IPS DF 4.7 (cell line): ENCODE data around the gene UNC13C.

Experiments used
- DNase-seq: peaks from one replicate; pipeline ENCODE4 v3.0.0-alpha.2; 2013; ENCODE audit warnings: low spot score; ENCODE audit errors: extremely low read depth

The UNC13C gene

DNA sequence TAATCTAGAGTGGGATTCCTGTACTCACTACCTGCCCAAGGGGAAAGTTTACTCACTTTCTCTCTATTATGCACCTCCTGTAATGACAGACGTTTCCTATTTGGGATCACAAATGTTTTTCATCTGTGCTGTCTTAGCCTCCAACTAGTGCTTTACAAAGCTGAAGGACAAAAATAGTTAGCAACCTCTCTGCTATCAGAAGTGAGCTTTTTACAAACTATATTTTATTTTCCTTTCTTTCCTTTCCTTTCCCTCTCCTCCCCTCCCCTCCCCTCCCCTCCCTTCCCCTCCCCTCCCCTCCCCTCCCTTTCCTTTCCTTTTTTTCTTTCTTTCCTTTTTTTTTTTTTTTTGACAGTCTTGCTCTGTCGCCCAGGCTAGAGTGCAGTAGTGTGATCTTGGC is 130.8 kb downstream of the UNC13C start:
- no peak for DNase-seq

DNA sequence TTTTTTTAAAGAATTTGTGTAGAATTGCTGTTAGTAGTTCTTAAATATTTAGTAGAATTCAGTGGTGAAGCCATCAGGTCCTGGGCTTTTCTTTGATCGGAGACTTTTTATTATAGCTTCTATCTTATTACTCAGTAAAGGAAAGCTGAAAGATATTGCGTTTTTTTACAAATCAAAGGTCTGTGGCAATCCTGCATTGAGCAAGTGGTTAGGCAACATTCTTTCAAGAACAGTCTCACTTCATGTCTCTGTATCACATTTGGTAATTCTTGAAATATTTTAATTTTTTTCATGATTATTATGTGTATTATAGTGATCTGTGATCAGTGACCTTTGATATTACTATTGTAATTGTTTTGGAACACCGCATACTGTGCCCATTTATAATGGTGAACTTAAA is 140.8 kb downstream of the UNC13C start:
- no peak for DNase-seq

DNA sequence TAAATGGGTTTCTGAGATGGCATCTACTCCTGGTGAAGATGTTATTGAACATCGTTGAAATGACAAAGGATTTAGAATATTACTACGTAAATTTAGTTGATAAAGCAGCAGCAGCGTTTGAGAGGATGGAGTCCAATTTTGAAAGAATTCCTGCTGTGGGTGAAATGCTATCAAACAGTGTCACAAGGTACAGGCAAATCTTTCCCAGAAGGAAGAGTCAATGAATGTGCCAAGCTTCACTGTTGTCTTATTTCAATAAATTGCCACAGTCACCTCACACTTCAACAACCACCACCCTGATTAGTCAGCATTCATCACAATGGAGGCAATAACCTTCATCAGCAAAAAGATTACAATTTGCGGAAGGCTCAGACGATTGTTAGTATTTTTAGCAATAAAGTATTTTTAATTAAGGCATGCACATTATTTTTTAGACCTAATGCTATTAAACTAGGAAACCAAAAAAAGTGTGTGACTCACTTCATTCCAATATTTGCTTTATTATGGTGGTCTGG is 142.8 kb downstream of the UNC13C start:
- DNase-seq: no peak

DNA sequence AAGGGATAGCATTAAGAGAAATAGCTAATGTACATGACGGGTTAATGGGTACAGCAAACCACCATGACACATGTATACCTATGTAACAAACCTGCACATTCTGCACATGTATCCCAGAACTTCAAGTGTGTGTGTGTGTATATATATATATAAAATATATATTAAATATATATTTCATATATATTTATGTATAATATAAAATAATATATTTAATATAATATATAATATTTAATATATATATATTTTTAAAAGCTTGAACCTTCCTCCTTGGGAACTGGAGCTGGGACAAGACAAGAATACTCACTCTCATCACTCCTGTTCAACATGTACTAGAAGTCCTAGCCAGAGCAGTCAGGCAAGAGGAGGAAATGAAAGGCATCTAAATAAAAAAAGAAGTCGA is 149.3 kb downstream of the UNC13C start:
- no peak for DNase-seq

DNA sequence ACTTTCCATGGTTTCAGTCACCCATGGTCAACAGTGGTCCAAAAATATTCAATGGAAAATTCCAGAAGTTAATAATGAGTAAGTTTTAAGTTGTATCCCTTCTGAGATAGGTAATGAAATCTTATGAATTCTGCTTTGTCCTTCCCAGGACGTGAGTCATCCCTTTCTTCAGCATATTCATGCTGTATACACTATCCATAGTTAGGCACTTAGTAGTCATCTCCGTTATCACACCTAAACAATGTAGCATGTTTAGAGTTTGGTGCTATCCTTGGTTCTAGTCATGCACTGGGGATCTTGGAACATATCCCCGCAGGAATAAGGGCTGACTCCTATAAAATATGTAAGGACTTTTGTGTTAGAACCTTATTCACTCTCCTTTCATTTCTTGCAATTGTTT is 153.2 kb downstream of the UNC13C start:
- DNase-seq: no peak

DNA sequence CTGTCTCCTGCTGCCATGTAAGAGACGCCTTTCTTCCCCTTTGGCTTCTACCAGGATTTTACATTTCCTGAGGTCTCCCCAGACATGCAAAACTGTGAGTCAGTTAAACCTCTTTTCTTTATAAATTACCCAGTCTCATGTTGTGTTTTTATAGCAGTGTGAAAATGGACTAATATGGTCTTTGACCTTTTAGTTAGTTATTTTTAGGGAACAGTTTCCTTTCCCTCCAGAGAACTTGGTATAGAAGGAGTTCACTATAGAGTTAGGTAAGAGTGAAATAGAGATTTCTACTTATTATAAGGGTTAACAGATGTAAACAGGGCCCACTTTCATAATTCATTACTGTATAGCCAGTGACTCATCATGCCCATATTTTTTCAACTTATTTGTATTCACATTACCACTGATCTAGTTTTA is 170.9 kb downstream of the UNC13C start:
- no peak for DNase-seq

DNA sequence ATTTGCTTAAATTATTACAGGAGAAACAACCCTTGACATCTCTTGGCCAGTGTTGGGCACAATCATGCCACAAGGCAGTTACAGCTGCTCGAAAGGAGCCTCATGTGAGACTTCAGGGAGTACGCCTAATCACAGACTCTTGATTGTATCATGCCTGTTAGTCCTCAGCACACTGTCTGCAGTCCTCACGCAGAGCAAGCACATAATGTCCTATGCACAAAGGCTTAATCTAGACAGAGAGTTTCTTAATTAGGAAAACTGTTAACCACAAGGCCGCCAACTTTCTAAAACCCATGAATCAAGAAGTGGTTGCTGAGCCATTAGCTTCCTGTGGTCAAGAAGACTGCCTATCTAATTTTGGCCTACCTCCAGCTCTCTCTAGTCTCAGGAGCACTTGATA is 172.0 kb downstream of the UNC13C start:
- no peak for DNase-seq

DNA sequence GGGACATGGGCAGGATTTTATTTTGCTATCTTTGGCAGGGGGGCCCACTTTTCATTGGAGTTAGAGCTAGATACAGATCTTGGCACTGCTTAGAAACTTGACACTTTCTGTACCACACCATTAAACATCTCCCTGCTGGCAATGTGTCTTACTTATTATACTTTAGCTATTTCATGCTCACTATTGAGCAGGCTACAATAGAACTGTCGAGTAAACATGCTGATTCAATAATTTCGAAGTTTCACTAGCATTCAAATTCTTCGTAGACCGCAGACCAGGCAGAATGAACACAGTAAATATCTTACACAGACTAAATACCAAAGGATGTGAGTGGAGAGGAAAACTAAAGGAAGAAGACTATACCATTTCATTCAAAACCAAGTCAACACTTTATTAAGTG is 180.8 kb downstream of the UNC13C start:
- DNase-seq: no peak

DNA sequence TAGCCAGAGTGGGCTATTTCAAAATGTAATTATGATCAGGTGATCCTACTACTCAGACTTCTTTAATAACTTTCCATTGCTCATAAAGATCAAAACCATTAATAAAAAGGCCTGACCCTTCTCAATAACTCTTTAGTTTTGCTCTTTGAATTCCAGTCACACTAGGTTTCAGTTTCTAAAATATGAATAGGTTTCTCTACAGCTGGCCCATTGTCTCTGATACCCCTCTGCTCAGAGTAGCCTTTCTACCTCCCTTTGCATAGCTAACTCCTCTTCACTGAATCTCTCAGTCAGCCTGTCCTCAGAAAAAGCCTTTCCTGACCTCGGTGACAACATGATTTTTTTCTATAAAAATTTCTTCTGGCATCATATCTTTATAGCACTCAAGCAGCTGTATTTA is 209.1 kb downstream of the UNC13C start:
- no peak for DNase-seq

DNA sequence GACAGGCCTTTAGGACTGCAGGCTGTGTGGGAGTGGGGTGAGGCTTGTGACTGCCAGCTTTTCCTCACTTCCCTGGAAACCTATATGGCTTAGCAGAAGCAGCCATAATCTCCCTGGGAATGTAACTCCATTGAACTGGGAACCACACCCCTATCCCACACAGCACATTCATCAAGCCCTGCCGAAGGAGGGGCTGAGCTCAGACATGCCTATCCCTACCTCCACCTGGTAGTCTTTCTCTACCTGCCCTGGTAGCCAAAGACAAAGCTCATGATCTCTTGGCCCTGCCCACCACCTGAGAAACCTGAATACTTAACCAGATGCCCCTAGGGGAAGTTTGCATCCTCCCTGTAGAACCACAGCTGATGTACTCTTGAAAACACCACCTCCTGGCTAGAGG is 219.8 kb downstream of the UNC13C start:
- DNase-seq: no peak

DNA sequence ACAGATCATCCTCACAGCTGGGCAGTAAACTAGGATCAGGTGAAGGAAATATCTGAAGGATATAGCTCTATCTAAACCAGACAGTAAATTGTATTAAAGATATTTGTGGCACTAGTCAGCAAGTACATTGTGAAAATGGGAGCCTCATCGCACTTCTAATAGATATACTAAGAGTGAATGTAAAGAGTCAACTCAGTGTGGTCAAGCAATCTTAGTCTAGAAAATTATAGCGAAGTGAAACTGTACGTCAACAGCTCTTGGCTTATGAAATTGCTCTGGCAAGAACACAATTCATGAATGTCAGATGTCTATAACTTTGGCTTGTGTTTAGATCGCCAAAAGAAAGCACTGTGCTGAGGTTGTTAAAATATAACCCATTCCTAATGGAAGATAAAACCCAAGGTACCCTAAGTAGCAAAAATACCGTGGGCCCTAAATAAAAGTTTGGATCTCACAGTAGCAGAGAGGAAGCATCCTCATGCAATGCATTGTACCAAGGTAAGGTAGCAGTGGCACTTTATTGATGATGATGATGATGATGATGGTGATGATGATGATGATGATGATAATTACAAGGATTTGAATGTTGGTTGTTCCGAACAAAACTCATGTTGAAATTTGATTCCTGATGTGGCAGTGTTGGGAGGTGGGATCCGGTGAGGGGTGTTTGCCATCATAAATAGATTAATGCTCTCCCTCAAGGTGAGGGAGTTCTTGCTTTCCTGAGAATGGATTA is 228.5 kb downstream of the UNC13C start:
- DNase-seq: no peak

DNA sequence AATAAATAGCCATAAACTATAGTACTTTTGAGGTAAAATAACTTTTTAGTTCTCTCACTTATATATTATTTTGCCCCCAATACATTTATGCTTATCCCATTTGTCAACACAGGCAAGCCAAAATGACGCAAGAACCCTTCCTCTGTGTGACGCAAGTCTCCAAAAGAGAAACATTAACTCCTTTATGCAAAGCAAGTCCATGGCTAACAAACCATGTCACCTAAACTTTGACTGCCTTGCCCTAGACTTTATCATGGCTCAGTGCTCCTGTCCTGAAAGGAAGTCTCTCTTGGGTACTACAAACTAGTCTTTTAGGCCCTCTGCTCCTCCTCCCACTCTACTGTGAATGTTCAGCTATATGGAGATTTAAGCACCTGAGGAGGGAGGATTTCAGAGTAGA is 230.5 kb downstream of the UNC13C start:
- DNase-seq: no peak

DNA sequence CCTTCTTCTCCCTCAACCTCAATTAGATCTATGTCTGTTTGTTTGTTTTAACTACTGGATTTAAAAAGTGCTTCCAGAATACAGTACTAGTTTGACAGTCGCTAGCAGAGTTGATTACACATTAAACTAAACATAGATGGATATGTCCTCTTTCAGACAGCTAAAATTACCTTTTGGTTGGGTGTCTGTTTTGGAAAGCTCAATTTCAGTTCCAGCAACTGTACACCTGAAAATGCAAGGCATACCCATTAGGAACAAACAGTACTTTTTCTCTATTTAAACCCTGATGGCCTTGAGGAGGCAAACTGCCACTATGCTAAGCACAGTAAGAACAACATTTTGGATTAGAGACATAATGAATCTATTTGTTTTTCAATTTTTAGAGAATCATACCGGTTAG is 234.4 kb downstream of the UNC13C start:
- no peak for DNase-seq

DNA sequence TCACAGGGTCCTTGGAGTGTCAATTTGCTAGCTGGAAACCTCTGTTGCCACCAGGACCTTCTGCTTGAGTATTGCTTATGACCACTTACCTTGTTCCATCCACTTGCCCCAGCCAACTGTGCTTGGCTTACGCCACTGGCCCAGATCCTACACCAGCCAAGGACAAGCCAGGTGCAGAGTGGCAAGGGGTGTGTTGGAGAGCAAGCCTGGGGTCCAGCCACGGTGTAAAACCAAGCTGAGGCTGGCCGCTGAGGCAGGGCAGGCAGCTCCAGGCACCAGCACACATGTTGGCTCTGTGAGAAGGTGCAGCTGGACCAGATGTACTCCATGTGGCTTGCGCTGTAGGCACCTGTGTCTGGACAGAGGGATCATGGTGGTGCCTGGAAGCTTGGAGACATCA is 248.2 kb downstream of the UNC13C start:
- DNase-seq: no peak

DNA sequence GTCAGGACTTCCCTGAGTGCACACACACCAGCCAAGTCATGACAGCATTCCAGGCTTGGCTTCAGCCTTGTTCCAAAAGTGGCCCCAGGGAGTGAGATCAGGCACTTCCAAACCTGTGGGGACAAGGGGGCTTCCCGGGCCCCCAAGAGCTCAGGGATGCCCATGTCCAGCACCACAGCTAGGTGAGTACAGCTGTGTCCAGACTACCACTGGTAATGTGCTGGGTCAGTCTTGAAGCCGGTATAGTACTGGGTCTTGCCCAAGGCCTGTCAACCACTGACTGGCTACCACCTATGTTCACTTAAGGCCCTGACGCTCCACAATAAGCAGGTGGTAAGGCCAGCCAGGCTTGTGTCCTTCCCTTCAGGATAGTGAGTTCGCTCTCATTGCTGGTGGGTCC is 249.3 kb downstream of the UNC13C start:
- DNase-seq: no peak

DNA sequence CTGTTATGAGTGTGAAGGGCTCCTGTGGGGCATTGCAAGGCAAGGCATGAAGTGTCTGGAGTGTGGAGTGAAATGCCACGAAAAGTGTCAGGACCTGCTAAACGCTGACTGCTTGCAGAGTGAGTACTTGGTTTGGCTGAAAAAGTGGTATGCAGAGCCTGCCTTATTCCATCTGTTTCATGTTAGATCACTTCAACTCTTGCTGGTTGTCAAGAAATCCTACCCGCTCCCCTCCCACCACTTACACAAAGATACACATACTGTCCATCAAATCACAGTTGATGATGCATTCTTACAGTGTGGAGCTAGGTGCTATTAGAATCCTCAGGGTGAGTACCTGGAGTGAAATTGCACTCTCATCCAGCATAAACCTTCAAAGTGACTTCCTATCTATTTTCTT is 272.1 kb downstream of the UNC13C start:
- DNase-seq: no peak

DNA sequence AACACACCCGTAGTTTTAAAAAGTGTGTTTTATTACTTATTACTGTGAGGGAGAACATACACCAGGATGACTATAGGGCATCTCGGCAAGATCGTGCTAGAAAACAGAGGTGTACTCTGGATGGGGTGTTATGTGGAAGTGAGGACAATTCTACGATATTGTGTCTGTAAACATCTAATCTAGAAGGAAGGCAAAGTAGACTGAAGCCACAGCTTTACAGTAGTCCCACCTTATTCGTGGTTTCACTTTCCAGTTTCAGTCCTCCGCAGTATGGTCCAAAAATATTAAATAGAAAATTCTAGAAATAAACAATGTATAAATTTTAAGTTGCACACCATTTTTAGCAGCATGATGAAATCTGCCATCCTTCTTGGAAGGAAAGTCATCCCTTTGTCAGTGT is 277.9 kb downstream of the UNC13C start:
- DNase-seq: no peak

DNA sequence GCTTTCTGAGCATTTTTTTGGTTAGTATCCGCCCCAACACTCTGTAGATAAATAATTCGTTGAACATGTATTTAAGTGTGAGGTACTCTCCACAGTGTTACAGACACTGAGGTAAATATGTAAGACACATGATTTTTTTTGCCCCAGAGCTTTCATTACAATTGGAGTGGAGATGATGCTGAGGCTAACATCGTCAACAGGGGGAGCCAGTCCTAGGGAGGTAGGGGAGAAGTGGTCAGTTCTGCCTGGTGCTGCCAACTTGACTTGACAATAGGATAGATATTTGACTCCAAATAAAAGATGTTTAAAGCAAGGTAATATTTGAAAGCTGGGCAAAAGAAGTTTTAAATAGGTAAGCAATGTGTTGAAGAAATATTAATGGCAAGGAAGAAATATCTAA is 295.7 kb downstream of the UNC13C start:
- DNase-seq: peak; percentile 5

DNA sequence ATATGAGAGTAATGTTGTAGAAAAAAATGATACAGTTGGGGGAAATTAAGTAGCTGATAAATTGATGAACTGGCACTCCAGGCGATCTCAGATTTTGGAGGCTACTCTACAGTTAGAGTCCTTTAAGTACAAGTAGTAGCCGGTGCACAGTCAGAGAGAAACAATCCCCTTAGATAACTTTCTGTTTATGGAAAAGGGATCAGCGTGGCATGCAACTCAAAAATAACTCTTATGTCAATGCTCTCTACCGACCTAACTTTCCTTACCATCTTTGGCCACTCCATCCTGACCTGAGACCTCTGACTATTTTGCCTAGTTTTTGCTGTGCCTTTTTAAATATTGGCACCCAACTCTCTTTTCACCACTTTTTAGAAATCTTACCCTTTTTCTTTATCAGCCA is 299.6 kb downstream of the UNC13C start:
- no peak for DNase-seq

DNA sequence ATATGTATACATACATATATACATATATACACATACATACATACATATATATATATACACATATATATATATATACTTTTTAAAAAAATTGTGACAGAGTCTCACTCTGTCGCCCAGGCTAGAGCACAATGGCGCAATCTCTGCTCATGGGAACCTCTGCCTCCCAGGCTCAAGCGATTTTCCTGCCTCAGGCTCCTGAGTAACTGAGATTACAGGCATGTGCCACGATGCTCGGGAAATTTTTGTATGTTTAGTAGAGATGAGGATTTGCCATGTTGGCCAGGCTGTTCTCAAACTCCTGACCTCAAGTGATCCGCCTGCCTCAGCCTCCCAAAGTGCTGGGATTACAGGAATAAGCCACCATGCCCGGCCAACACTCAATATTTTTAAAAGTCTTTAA is 302.5 kb downstream of the UNC13C start:
- DNase-seq: no peak

DNA sequence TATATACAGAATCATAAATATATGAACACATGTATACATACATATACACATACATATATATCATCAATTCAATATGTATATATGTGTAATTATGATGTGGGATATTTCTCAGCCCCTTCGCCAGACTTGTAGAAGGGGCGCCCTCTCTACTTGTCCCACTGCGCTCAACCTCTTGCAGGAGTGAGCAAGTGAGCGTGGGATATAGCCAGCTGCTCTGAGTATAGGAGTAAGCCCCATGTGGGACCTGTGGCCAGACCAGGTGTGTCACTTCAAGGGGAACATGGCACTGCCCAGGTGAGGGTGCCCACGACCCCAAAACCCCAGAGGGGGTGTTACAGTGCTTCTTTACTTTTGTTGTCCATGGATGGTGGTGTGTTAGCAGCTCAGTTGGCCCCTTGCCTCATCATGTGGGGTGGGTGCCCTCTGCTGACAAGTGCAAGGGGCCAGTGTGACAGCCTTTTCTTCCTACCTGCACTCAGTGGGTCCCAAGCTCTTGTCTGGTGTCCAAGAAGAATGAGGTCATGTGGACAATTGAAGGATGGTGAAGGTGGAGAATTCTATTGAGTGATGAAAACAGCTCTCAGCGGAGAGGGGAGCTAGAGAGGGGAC is 304.1 kb downstream of the UNC13C start:
- DNase-seq: no peak

DNA sequence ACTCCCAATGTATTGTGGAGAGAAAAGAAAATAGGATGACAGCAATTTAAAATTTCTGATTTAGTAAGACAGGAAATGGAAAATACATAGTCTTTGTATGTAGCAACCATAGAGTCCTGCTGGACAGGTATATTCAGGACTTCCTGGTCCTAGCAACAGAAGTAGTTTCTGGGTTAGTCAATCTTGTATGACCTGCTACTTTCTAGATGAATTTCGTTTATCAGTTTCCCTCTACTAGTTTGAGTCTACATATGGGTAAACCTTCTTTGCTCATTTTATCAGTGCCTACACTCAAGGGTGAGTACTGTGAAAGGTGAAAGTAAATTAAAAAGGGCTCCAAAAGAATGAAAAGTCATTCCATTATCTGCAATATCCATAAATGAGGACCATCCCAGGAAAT is 309.8 kb downstream of the UNC13C start:
- DNase-seq: no peak

DNA sequence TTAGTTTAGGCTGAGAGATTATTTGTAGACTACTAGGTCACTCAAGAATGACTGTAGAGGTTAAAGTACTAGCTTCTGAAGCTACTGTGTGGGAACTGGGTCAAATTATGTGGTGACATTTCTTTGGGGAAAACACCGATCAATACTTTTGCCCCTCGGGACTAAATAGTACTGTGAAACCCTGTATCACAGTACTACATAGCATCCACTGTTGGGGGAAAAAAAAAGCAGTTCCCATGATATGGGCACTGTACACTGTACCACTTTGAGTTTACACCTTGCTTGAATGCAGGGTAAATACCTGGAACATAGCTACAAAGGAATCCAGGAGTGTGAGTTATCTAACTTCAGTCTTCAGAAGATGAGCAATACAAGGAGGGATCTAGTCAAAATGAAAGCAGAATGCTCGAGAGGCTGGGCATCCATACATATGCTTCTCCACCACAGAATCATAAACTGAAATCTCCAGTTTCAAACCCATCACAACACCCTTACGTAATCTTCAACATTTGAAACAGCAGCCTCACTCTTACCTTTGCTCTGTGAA is 311.4 kb downstream of the UNC13C start:
- DNase-seq: no peak
